Ishikawa (cell line): Measurements from ENCODE around the gene DHX32.

ENCODE experiments used
- CEBPB ChIP-seq: IDR thresholded peaks from 2 replicates; pipeline ENCODE4 v1.6.1; 2012
- CREB1 ChIP-seq: IDR thresholded peaks from 2 replicates; pipeline ENCODE4 v1.6.1; 2012; ENCODE audit warnings: low read depth
- EGR1 ChIP-seq: IDR thresholded peaks from 2 replicates; pipeline ENCODE4 v1.6.1; 2012
- EP300 ChIP-seq: IDR thresholded peaks from 2 replicates; pipeline ENCODE4 v1.6.1; 2012; ENCODE audit warnings: borderline replicate concordance
- FOXM1 ChIP-seq: IDR thresholded peaks from 2 replicates; pipeline ENCODE4 v1.6.1; 2012; ENCODE audit warnings: low read depth, borderline replicate concordance
- MAX ChIP-seq: IDR thresholded peaks from 2 replicates; pipeline ENCODE4 v1.6.1; 2012
- NFIC ChIP-seq: IDR thresholded peaks from 2 replicates; pipeline ENCODE4 v1.6.1; 2012
- RAD21 ChIP-seq: IDR thresholded peaks from 2 replicates; pipeline ENCODE4 v1.6.1; 2012; ENCODE audit warnings: low read depth
- REST ChIP-seq: IDR thresholded peaks from 2 replicates; pipeline ENCODE4 v1.6.1; 2012; ENCODE audit warnings: low read depth, mild to moderate bottlenecking
- TAF1 ChIP-seq: IDR thresholded peaks from 2 replicates; pipeline ENCODE4 v1.6.1; 2012; ENCODE audit warnings: low read depth, mild to moderate bottlenecking
- TCF12 ChIP-seq: IDR thresholded peaks from 2 replicates; pipeline ENCODE4 v1.6.1; 2012; ENCODE audit warnings: low read depth
- TEAD4 ChIP-seq: IDR thresholded peaks from 2 replicates; pipeline ENCODE4 v1.6.1; 2012
- USF1 ChIP-seq: IDR thresholded peaks from 2 replicates; pipeline ENCODE4 v1.6.1; 2012
- YY1 ChIP-seq: IDR thresholded peaks from 2 replicates; pipeline ENCODE4 v1.6.1; 2012; ENCODE audit warnings: low read depth
- ZBTB7A ChIP-seq: IDR thresholded peaks from 2 replicates; pipeline ENCODE4 v1.6.1; 2012; ENCODE audit warnings: low read depth

Gene DHX32

GRCh38 chr10:125883211-125883610, 2.1 kb upstream of the DHX32 start:
- TF ChIP-seq FOXM1 (no peak), EGR1 (no peak), CREB1 (no peak), TAF1 (no peak), YY1 (no peak), TCF12 (no peak), REST (no peak), CEBPB (no peak), ZBTB7A (no peak), EP300 (no peak), TEAD4 (no peak)

GRCh38 chr10:125882596-125882995, 1.5 kb upstream of the DHX32 start:
- TF ChIP-seq MAX: no peak
- TF ChIP-seq TCF12: no peak
- no peak for TF ChIP-seq TEAD4
- TF ChIP-seq REST: no peak
- no peak for TF ChIP-seq CEBPB
- TF ChIP-seq EGR1: no peak
- no peak for TF ChIP-seq ZBTB7A
- TF ChIP-seq YY1: no peak
- no peak for TF ChIP-seq TAF1
- no peak for TF ChIP-seq USF1
- no peak for TF ChIP-seq EP300
- no peak for TF ChIP-seq RAD21
- TF ChIP-seq CREB1: no peak
- TF ChIP-seq NFIC: no peak
- no peak for TF ChIP-seq FOXM1

GRCh38 chr10:125880719-125881118, 373 bp downstream of the DHX32 start:
- TF ChIP-seq FOXM1: no peak
- no peak for TF ChIP-seq ZBTB7A
- TF ChIP-seq EGR1: no peak
- no peak for TF ChIP-seq REST
- TF ChIP-seq TCF12: no peak
- TF ChIP-seq CREB1: no peak
- TF ChIP-seq NFIC: no peak
- TF ChIP-seq CEBPB: no peak

- no peak for TF ChIP-seq CEBPB
- TF ChIP-seq NFIC: no peak
- no peak for TF ChIP-seq REST
- no peak for TF ChIP-seq RAD21
- no peak for TF ChIP-seq EP300
- TF ChIP-seq YY1: no peak
- no peak for TF ChIP-seq ZBTB7A
- no peak for TF ChIP-seq TEAD4
- no peak for TF ChIP-seq FOXM1
- TF ChIP-seq MAX: no peak
- TF ChIP-seq TAF1: no peak
- TF ChIP-seq TCF12: no peak
- TF ChIP-seq EGR1: no peak
- no peak for TF ChIP-seq USF1
- no peak for TF ChIP-seq CREB1
These were observed 1.9 kb downstream of the DHX32 start for GRCh38 chr10:125878957-125879835.
